Measurements from ENCODE around the gene PI4KA.
"Not testable (repeated sequence)": the region's sequence is repeated elsewhere in the genome, so short reads cannot be mapped to it uniquely, and the experiment has no call there.

PI4KA gene

GRCh38 chr22:20738394-20739089 is 120.1 kb downstream of the PI4KA start:
- peaks cover 7% of the 10 kb centered on the region for H3K4me1 Mint-ChIP-seq
- H3K27ac Mint-ChIP-seq = no peak overlapping the region
- no peak overlapping the region for H3K4me3 Mint-ChIP-seq
- H3K9me3 Mint-ChIP-seq = no peaks in the 10 kb centered on the region
- H3K27me3 Mint-ChIP-seq = no peaks in the 10 kb centered on the region
- H3K36me3 Mint-ChIP-seq = peaks cover 55% of the 10 kb centered on the region
- no peak for ATAC-seq

GRCh38 chr22:20736891-20737290 is 121.7 kb downstream of the PI4KA start:
- not testable (repeated sequence) for H3K4me3 Mint-ChIP-seq, H3K9me3 Mint-ChIP-seq, H3K27ac Mint-ChIP-seq, ATAC-seq, H3K4me1 Mint-ChIP-seq, H3K27me3 Mint-ChIP-seq
- H3K36me3 Mint-ChIP-seq = peaks cover 56% of the 10 kb centered on the region

DNA sequence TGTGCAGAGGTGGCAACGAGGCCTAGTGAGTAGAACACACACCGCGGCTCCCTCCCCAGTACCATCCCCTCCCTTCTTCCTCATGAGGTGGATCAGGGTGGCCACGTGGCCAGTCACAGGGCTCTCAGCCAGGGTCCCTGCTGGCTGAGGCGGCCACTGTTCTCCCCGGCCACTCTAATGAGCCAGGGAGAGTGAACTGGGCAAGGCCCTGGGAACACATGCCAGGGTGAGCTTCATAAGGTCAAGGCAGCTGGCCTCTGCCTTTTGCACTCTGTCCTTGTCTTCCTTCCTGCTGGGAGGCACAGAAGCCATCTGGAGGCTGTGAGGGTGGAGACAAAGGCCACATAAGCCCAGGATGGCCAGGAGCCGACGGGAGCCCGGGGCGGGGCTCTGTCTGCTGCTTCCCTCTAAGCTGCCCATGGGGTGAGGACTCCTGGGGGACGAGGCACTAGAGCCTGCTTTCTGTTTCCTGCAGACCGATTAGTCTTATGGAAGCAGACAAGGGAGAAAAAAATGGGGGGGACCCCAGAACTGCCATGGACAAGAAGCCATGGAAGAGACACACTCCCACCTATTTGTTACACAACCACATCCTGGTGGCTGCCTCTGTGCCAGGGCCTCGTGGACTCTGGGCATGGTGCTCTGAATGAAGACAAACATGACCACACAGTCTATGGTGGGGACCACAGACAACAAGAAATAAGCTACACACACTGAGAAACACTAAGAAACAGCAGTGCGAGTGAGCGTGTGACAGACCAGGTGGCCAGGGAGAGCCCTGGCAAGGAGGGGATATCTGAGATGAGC is 123.1 kb downstream of the PI4KA start:
- H3K36me3 Mint-ChIP-seq = peaks cover 51% of the 10 kb centered on the region
- not testable (repeated sequence) for H3K9me3 Mint-ChIP-seq, H3K4me3 Mint-ChIP-seq, ATAC-seq, H3K4me1 Mint-ChIP-seq, H3K27me3 Mint-ChIP-seq, H3K27ac Mint-ChIP-seq

DNA sequence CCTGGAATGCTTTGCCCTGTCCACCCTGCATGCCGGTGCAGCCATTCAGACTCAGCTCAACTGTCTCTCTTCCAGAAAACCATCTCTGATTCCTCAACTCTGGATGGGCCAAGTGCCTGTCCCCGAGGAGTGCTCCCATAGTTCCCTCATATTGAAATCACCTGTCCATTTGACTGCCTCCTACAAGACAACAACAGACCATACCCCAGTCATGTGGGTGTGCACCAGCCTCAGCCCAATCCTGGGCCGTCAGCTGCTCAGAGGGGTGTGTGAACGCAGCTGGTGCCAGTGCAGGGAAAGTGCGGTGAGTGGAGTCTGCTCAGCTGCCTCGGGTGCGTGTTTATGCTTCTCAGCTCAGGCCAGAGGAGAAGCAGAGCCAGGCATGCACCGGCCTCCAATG is 126.2 kb downstream of the PI4KA start:
- H3K9me3 Mint-ChIP-seq, H3K4me1 Mint-ChIP-seq, H3K27me3 Mint-ChIP-seq, H3K4me3 Mint-ChIP-seq, ATAC-seq, H3K27ac Mint-ChIP-seq: not testable (repeated sequence)
- peaks cover 48% of the 10 kb centered on the region for H3K36me3 Mint-ChIP-seq

- peaks cover 65% of the 10 kb centered on the region for H3K36me3 Mint-ChIP-seq
- no peak for ATAC-seq
- no peaks in the 10 kb centered on the region for H3K4me1 Mint-ChIP-seq
- no peaks in the 10 kb centered on the region for H3K9me3 Mint-ChIP-seq
- no peak overlapping the region for H3K27ac Mint-ChIP-seq
- no peak overlapping the region for H3K4me3 Mint-ChIP-seq
- H3K27me3 Mint-ChIP-seq = no peaks in the 10 kb centered on the region
These were observed 129.4 kb downstream of the PI4KA start for GRCh38 chr22:20729194-20729593.

DNA sequence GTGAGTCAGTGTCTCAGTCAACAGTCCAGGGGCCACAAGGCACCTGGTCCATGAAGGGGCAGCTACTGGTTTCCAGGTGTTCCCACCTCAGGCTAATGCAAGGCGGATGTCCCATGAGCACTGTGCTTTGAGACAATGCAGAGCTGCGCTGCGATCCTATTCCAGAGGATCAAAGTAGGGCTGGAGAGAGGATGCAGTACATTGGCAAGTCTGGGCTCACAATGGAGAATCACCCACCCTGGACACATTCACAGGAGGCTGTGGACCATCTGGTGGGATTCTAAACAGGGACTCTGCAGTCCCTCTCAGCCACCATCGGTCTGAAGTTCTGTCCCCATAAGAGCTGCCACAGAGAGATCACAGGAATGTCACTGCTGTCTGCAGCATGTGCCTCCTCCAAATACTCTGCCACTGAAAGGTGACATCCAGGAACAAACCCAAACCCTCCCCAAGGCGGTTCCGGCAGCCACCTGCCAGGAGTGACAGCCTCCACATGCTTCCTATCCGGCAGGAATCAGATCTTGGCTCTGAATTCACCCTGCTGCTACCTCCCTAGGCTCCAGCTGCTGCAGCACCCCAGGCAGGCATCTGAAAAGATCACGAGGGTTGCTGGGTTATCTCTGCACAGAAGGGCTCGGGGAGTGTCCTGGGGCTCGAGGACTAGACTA is 130.0 kb downstream of the PI4KA start:
- Mint-ChIP-seq H3K4me1 (no peaks in the 10 kb centered on the region), H3K36me3 (peaks cover 64% of the 10 kb centered on the region), H3K27ac (no peak overlapping the region)

GRCh38 chr22:20727118-20728015 is 131.2 kb downstream of the PI4KA start:
- no peak for ATAC-seq
- Mint-ChIP-seq H3K4me3 (no peak overlapping the region), H3K9me3 (no peaks in the 10 kb centered on the region), H3K4me1 (peaks cover 5% of the 10 kb centered on the region), H3K27ac (no peak overlapping the region), H3K36me3 (peaks cover 57% of the 10 kb centered on the region), H3K27me3 (no peaks in the 10 kb centered on the region)

More for the DNA sequence above, 130.0 kb downstream of the PI4KA start:
- Mint-ChIP-seq H3K27me3 (no peaks in the 10 kb centered on the region), H3K9me3 (no peaks in the 10 kb centered on the region), H3K4me3 (no peak overlapping the region)
- no peak for ATAC-seq

GRCh38 chr22:20725987-20726558 is 132.5 kb downstream of the PI4KA start:
- Mint-ChIP-seq H3K36me3 (peaks cover 54% of the 10 kb centered on the region), H3K9me3 (no peaks in the 10 kb centered on the region), H3K27ac (no peak overlapping the region)

GRCh38 chr22:20724676-20725454 is 133.7 kb downstream of the PI4KA start:
- no peak for ATAC-seq
- peaks cover 58% of the 10 kb centered on the region for H3K36me3 Mint-ChIP-seq
- no peaks in the 10 kb centered on the region for H3K9me3 Mint-ChIP-seq
- peaks cover 23% of the 10 kb centered on the region for H3K4me1 Mint-ChIP-seq
- H3K4me3 Mint-ChIP-seq = no peak overlapping the region
- peak overlapping the region; percentile 18 for H3K27ac Mint-ChIP-seq
- no peaks in the 10 kb centered on the region for H3K27me3 Mint-ChIP-seq

More at GRCh38 chr22:20725987-20726558, 132.5 kb downstream of the PI4KA start:
- H3K27me3 Mint-ChIP-seq = no peaks in the 10 kb centered on the region
- ATAC-seq = no peak
- peaks cover 18% of the 10 kb centered on the region for H3K4me1 Mint-ChIP-seq
- H3K4me3 Mint-ChIP-seq = no peak overlapping the region

DNA sequence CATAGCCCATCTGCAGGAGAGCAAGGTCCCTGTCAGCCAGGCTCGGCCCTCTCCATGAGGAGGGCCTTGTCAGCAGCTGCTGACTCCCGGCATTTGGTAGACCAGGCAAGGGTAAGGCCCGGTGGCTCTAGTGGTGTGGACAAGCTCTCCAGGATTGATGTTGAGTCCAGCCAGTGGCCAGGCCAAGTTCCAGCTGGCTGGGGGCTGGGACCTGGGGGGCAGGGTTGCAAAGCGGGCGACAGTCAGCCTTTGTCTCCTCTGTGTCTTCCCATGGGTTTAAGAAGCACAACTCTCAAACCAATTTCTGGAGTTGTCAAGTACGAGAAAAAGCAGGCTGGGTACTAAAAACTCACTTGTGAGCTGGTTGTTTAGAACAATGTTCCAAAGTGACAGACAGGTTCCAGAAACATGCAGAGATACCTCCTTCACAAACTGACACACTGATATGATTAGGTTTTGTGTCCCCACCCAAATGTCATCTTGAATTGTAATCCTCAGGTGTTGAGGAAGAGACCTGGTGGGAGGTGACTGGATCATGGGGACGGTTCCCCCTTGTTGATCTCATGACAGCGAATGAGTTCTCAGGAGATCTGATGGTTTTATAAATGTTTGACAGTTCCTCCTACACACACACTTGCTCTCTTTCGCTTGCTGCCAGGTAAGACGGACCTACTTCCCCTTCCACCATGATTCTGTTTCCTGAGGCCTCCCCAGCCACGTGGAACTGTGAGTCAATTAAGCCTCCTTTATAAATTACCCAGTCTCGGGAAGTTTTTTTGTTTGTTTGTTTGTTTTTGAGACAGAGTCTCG is 137.0 kb downstream of the PI4KA start:
- H3K4me1 Mint-ChIP-seq = peaks cover 38% of the 10 kb centered on the region
- no peaks in the 10 kb centered on the region for H3K27me3 Mint-ChIP-seq
- peak overlapping the region; percentile 46 for H3K27ac Mint-ChIP-seq
- H3K9me3 Mint-ChIP-seq = no peaks in the 10 kb centered on the region
- peaks cover 34% of the 10 kb centered on the region for H3K36me3 Mint-ChIP-seq
- no peak overlapping the region for H3K4me3 Mint-ChIP-seq
- peak; percentile 68 for ATAC-seq

- no peak for ATAC-seq
- H3K27me3 Mint-ChIP-seq = no peaks in the 10 kb centered on the region
- H3K4me3 Mint-ChIP-seq = no peak overlapping the region
- H3K9me3 Mint-ChIP-seq = no peaks in the 10 kb centered on the region
- peaks cover 29% of the 10 kb centered on the region for H3K36me3 Mint-ChIP-seq
- peaks cover 39% of the 10 kb centered on the region for H3K4me1 Mint-ChIP-seq
- peak overlapping the region; percentile 46 for H3K27ac Mint-ChIP-seq
These were observed 137.8 kb downstream of the PI4KA start for GRCh38 chr22:20720692-20721408.

DNA sequence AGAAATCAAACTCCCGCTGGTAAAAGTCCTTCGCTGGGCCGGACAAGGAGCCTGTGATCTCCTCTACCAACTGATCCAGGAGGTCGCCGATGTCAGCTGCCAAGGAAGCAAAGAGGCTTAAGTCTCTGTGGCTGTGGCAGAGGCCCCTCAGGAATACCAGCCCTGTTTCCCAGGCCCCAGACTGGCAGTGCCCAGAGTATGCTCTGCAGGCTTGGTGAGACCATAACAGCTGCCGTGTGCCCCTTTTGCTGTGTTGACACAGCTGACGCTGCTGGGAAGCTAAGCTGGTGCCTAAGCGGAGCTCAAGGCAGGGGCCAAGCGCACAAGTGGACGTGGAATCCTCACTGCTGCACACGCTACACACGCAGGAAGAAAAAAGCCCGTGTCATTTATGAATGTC is 139.9 kb downstream of the PI4KA start:
- not testable (repeated sequence) for ATAC-seq, H3K9me3 Mint-ChIP-seq, H3K27ac Mint-ChIP-seq, H3K4me3 Mint-ChIP-seq, H3K27me3 Mint-ChIP-seq
- H3K4me1 Mint-ChIP-seq = peaks cover 39% of the 10 kb centered on the region
- H3K36me3 Mint-ChIP-seq = peaks cover 18% of the 10 kb centered on the region

DNA sequence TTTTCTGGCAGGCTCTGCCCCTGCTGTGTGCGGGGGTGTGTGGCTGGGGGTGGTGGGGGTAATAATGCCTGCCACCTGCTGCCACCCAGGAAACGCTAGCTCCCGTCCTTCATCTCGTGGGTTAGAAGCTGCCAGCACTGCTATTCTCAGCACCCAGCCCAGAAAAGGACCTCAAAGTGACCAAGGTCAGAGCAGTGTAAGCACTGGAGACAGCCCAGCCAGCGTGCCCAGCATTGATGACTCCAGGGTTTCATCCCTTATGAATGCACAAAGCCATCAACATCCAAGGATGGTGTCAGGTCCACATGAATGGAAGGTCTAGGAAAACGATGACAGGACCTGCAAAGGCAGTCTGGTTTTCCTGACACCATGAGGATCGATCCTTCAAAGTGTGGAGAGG is 140.6 kb downstream of the PI4KA start:
- H3K36me3 Mint-ChIP-seq = peaks cover 18% of the 10 kb centered on the region
- not testable (repeated sequence) for H3K27me3 Mint-ChIP-seq
- H3K4me1 Mint-ChIP-seq = peaks cover 39% of the 10 kb centered on the region

More for the DNA sequence above, 140.6 kb downstream of the PI4KA start:
- peak overlapping the region; percentile 44 for H3K27ac Mint-ChIP-seq
- not testable (repeated sequence) for ATAC-seq, H3K4me3 Mint-ChIP-seq, H3K9me3 Mint-ChIP-seq

All from stimulated activated memory B cell treated with anti-CD40 and anti-IgM and Interleukin-4, amounts not matched to agents 10 μg/mL and 1 μg/mL and 100 μg/mL, for 72 hours (primary cell).